NCI-H187 (cell line): ENCODE measurements around the gene TSPAN6.

ENCODE experiments used
- DNase-seq, 2 experiments: peaks; one replicate each; lab custom pipeline; 2025; lab: John Stamatoyannopoulos, UW

TSPAN6 gene

GRCh38 chrX:100636321-100636991 lies at the start of gene TSPAN6:
TSS of gene TSPAN6 (minus strand) at chrX:100636806. CDS start at chrX:100636694, 112 bp downstream.
- DNase-seq: no peak

- no peak for DNase-seq
These were observed 49.3 kb upstream of the TSPAN6 start for GRCh38 chrX:100685997-100686305.

- DNase-seq: peak; percentile 10 to 32
These were observed 48.8 kb upstream of the TSPAN6 start for GRCh38 chrX:100685284-100685996.

GRCh38 chrX:100682939-100683338 lies 46.3 kb upstream of the TSPAN6 start:
- no peak for DNase-seq

GRCh38 chrX:100681599-100681998 lies 45.0 kb upstream of the TSPAN6 start:
- no peak for DNase-seq

- DNase-seq: no peak
These were observed 44.1 kb upstream of the TSPAN6 start for GRCh38 chrX:100680756-100681155.

GRCh38 chrX:100677611-100678181 lies 41.1 kb upstream of the TSPAN6 start:
- no peak for DNase-seq

- no peak for DNase-seq
These were observed 38.1 kb upstream of the TSPAN6 start for GRCh38 chrX:100674705-100675104.

GRCh38 chrX:100673397-100673953 lies 36.9 kb upstream of the TSPAN6 start:
- no peak for DNase-seq

- no peak for DNase-seq
These were observed 36.4 kb upstream of the TSPAN6 start for GRCh38 chrX:100672966-100673365.

- no peak for DNase-seq
These were observed 27.0 kb upstream of the TSPAN6 start for GRCh38 chrX:100663642-100664041.

- DNase-seq: no peak
These were observed 26.2 kb upstream of the TSPAN6 start for GRCh38 chrX:100662796-100663195.

GRCh38 chrX:100662170-100662569 lies 25.6 kb upstream of the TSPAN6 start:
- no peak for DNase-seq

- no peak for DNase-seq
These were observed 23.0 kb upstream of the TSPAN6 start for GRCh38 chrX:100659431-100660137.

GRCh38 chrX:100658941-100659381 lies 22.4 kb upstream of the TSPAN6 start:
- no peak for DNase-seq

GRCh38 chrX:100654261-100654660 lies 17.7 kb upstream of the TSPAN6 start:
- DNase-seq: no peak

GRCh38 chrX:100652266-100652665 lies 15.7 kb upstream of the TSPAN6 start:
- DNase-seq: no peak

- no peak for DNase-seq
These were observed 14.2 kb upstream of the TSPAN6 start for GRCh38 chrX:100650841-100651240.

GRCh38 chrX:100649550-100650356 lies 13.1 kb upstream of the TSPAN6 start:
- DNase-seq: no peak

- DNase-seq: no peak
These were observed 12.1 kb upstream of the TSPAN6 start for GRCh38 chrX:100648458-100649417.
